HepG2 (cell line): ENCODE results near the gene STH. TPM values are rescaled to one million over a fixed set of nuclear protein-coding genes. Genes with fewer than 3 reads are reported as not detected.

Experiments
- ATAC-seq: fragments of 200-7000 bp; cut with Tn5 transposase; 3 replicates; pipeline ENCODE4 v1.9.1; 2020; ENCODE audit warnings: mild to moderate bottlenecking, moderate library complexity
- BruUV-seq: library from RNA; stranded (reverse); fragments of 400-500 nt; replicated peaks from 2 replicates; lab custom pipeline; 2021; lab: Mats Ljungman, UMichigan
- CTCF ChIA-PET: fragments of 300-600 bp; formaldehyde crosslinking; extraction: SDS; loops from one replicate; lab custom pipeline; 2021; ENCODE audit warnings: low total read pairs, inconsistent platforms, low intra/inter-chr PET ratio; lab: Yijun Ruan, JAX
- POLR2A ChIA-PET: fragments of 350-600 bp; sonication (Branson Sonifier 250); formaldehyde crosslinking; loops from one replicate; lab custom pipeline; 2020; ENCODE audit warnings: antibody characterized with exemption, inconsistent platforms; lab: Yijun Ruan, JAX
- DNase-seq: peaks from one replicate; pipeline ENCODE4 v3.0.0-alpha.2; 2015; ENCODE audit warnings: low spot score
- FAIRE-seq: peaks from 3 replicates; lab custom pipeline; 2011; peaks lifted over from hg19 to GRCh38; lab: Jason Lieb, UNC
- H2AFZ ChIP-seq: one replicate; pipeline ENCODE4 v1.6.1; 2011; ENCODE audit warnings: low read length, inconsistent platforms
- H3K27ac ChIP-seq: fragments of 300-600 bp; 3 replicates; pipeline ENCODE4 v1.8.0; 2011; ENCODE audit warnings: mixed run types, mild to moderate bottlenecking, mixed read lengths, low read length, inconsistent platforms; ENCODE audit not compliant: insufficient read depth; ENCODE audit errors: extremely low read length
- H3K27me3 ChIP-seq, 2 experiments: fragments of 200-600 bp in 1 of 2; 2 replicates in 1 of 2; 3 replicates in 1 of 2; pipeline versions ENCODE4 v1.6.0 to v1.8.0; 2011; ENCODE audit warnings: low read length in 2 of 2, mild to moderate bottlenecking in 2 of 2, moderate library complexity in 2 of 2, inconsistent platforms in 1 of 2; ENCODE audit not compliant: insufficient read depth in 2 of 2, control insufficient read depth in 1 of 2
- H3K36me3 ChIP-seq, 2 experiments: fragments of 200-600 bp in 1 of 2; replicated peaks in 1 of 2; 2 replicates in 1 of 2; 3 replicates in 1 of 2; pipeline versions ENCODE4 v1.5.1 to v1.8.0; 2011; ENCODE audit warnings: low read length in 2 of 2, inconsistent platforms in 1 of 2; ENCODE audit not compliant: insufficient read depth in 2 of 2, control insufficient read depth in 1 of 2
- H3K4me1 ChIP-seq: 2 replicates; pipeline ENCODE4 v1.5.1; 2012; ENCODE audit warnings: low read length, inconsistent platforms; ENCODE audit not compliant: insufficient read depth
- H3K4me2 ChIP-seq: 2 replicates; pipeline ENCODE4 v1.6.0; 2011; ENCODE audit warnings: low read depth, low read length, inconsistent platforms
- H3K4me3 ChIP-seq, 3 experiments: fragments of 200-600 bp in 1 of 3; sonication (generic), shearing (Covaris generic) in 1 of 3; replicated peaks in 1 of 3; 2 replicates each; pipeline ENCODE4 v1.5.1; 2011 to 2016; ENCODE audit warnings: low read length in 3 of 3, inconsistent platforms in 2 of 3, low read depth in 2 of 3, mild to moderate bottlenecking in 2 of 3, control low read depth in 1 of 3, mixed read lengths in 1 of 3; ENCODE audit not compliant: insufficient read depth in 1 of 3
- H3K79me2 ChIP-seq: one replicate; pipeline ENCODE4 v1.6.1; 2011; ENCODE audit warnings: low read length, inconsistent platforms; ENCODE audit not compliant: insufficient read depth
- H3K9ac ChIP-seq: 2 replicates; pipeline ENCODE4 v1.6.0; 2011; ENCODE audit warnings: mild to moderate bottlenecking, low read depth, low read length, inconsistent platforms; ENCODE audit not compliant: insufficient read depth
- H3K9me3 ChIP-seq: 2 replicates; pipeline ENCODE4 v1.5.1; 2012; ENCODE audit warnings: mild to moderate bottlenecking, low read length
- H4K20me1 ChIP-seq: 2 replicates; pipeline ENCODE4 v1.6.0; 2011; ENCODE audit warnings: inconsistent platforms, mild to moderate bottlenecking, low read length, moderate library complexity; ENCODE audit not compliant: insufficient read depth
- ARID2 ChIP-seq: sonication (generic); formaldehyde crosslinking; IDR thresholded peaks from 2 replicates; pipeline ENCODE4 v1.8.1; 2022; ENCODE audit warnings: mild to moderate bottlenecking, missing genetic modification reagents, borderline replicate concordance
- ATRX ChIP-seq: sonication (generic); formaldehyde crosslinking; IDR thresholded peaks from 2 replicates; pipeline ENCODE4 v1.4.0; 2020; ENCODE audit warnings: missing genetic modification reagents, borderline replicate concordance
- BORCS8-MEF2B ChIP-seq: sonication (generic); formaldehyde crosslinking; IDR thresholded peaks from 2 replicates; pipeline ENCODE4 v1.8.0; 2022; ENCODE audit warnings: mild to moderate bottlenecking, missing genetic modification reagents
- CCDC6 ChIP-seq: sonication (generic); formaldehyde crosslinking; IDR thresholded peaks from 2 replicates; pipeline ENCODE4 v1.8.1; 2022; ENCODE audit warnings: mild to moderate bottlenecking, missing genetic modification reagents, moderate library complexity
- CENPBD1 ChIP-seq: sonication (generic); formaldehyde crosslinking; IDR thresholded peaks from 2 replicates; pipeline ENCODE4 v1.8.0; 2022; ENCODE audit warnings: missing genetic modification reagents, low read depth, mild to moderate bottlenecking, borderline replicate concordance
- FLYWCH1 ChIP-seq: sonication (generic); formaldehyde crosslinking; IDR thresholded peaks from 2 replicates; pipeline ENCODE4 v1.8.1; 2023; ENCODE audit warnings: mild to moderate bottlenecking, missing genetic modification reagents
- FOXC1 ChIP-seq: sonication (generic); formaldehyde crosslinking; IDR thresholded peaks from 2 replicates; pipeline ENCODE4 v1.8.0; 2022; ENCODE audit warnings: mild to moderate bottlenecking, missing genetic modification reagents, borderline replicate concordance
- GFI1 ChIP-seq: sonication (generic); formaldehyde crosslinking; IDR thresholded peaks from 2 replicates; pipeline ENCODE4 v1.5.0; 2020; ENCODE audit warnings: missing genetic modification reagents, mild to moderate bottlenecking, borderline replicate concordance
- SNAPC2 ChIP-seq: sonication (generic); formaldehyde crosslinking; IDR thresholded peaks from 2 replicates; pipeline ENCODE4 v1.8.1; 2022; ENCODE audit warnings: mild to moderate bottlenecking, missing genetic modification reagents
- ZBTB14 ChIP-seq: sonication (generic); formaldehyde crosslinking; IDR thresholded peaks from 2 replicates; pipeline ENCODE4 v1.4.0; 2020; ENCODE audit warnings: missing genetic modification reagents
- ZBTB2 ChIP-seq: sonication (generic); formaldehyde crosslinking; IDR thresholded peaks from 2 replicates; pipeline ENCODE4 v1.8.0; 2022; ENCODE audit warnings: low read depth, missing genetic modification reagents
- ZKSCAN8 ChIP-seq: IDR thresholded peaks from 2 replicates; pipeline ENCODE4 v1.6.1; 2016; ENCODE audit warnings: borderline replicate concordance, missing genetic modification reagents, missing compliant biosample characterization
- ZNF788 ChIP-seq: sonication (generic); formaldehyde crosslinking; IDR thresholded peaks from 2 replicates; pipeline ENCODE4 v1.5.0; 2020; ENCODE audit warnings: mild to moderate bottlenecking, missing genetic modification reagents, borderline replicate concordance
- ZNF883 ChIP-seq: sonication (generic); formaldehyde crosslinking; IDR thresholded peaks from 2 replicates; pipeline ENCODE4 v1.5.1; 2020; ENCODE audit warnings: mild to moderate bottlenecking, missing genetic modification reagents; ENCODE audit errors: not compliant biosample characterization
- WGBS: methylation state at CpG from one replicate; pipeline ENCODE4 v1.1.6; 2017; ENCODE audit warnings: low lambda C conversion rate; 5-methylcytosine and 5-hydroxymethylcytosine counted together
- in situ Hi-C: cut with HindIII; loops from 2 replicates; pipeline ENCODE4 v1.10.0; 2017; ENCODE audit warnings: low pct_unique_long_range_greater_than_20kb; ENCODE audit not compliant: extremely low pct_ligation_motif_present
- intact Hi-C: fragments of 100-400 bp; cut with micrococcal nuclease; formaldehyde crosslinking; loops from one replicate; pipeline ENCODE4 v1.10.0; 2022; ENCODE audit not compliant: unreplicated experiment
- polyA plus RNA-seq, 8 experiments: library from polyadenylated mRNA; depleted of rRNA in 3 of 8; stranded (reverse) in 7 of 8; unstranded in 1 of 8; fragments of >200 nt; fragmentation: Illumina TruSeq in 4 of 8; extraction: Trizol in 4 of 8; gene quantifications; 2 replicates each; pipeline versions ENCODE4 v1.2.1 to v1.2.3, GENCODE V29; 2011 to 2016; ENCODE audit warnings: low read depth in 4 of 8, missing spikeins in 1 of 8, mixed read lengths in 1 of 8; ENCODE audit not compliant: insufficient read depth in 1 of 8
- total RNA-seq, 5 experiments: library from RNA; depleted of rRNA; stranded (reverse); fragments of >200 nt; fragmentation: Illumina TruSeq; extraction: Trizol; gene quantifications; 2 replicates each; pipeline ENCODE4 v1.2.3, GENCODE V29; 2016; ENCODE audit warnings: low read depth in 1 of 5
- TF ChIP-seq, protein P1 (sequence below): sonication (generic); formaldehyde crosslinking; IDR thresholded peaks from 2 replicates; pipeline ENCODE4 v1.9.0; 2022; ENCODE audit warnings: low read depth, missing genetic modification reagents
- TF ChIP-seq, protein P2 (sequence below): sonication (generic); formaldehyde crosslinking; IDR thresholded peaks from 2 replicates; pipeline ENCODE4 v1.4.0; 2020; ENCODE audit warnings: missing genetic modification reagents
- TF ChIP-seq, protein P3 (sequence below): IDR thresholded peaks from 2 replicates; pipeline ENCODE4 v1.6.1; 2016; ENCODE audit warnings: mild to moderate bottlenecking

STH gene
- total and polyA plus RNA-seq, 2 of the 13 experiments (the other 11 are each of a cell fraction or from before 2014, with no cell fraction given) = not detected

- no peak for DNase-seq
- FAIRE-seq = no peak
- POLR2A ChIA-PET = no interaction called here
- TF ChIP-seq FOXC1 (CRISPR knock-in tag) = no peak
- TF ChIP-seq, protein P1, sequence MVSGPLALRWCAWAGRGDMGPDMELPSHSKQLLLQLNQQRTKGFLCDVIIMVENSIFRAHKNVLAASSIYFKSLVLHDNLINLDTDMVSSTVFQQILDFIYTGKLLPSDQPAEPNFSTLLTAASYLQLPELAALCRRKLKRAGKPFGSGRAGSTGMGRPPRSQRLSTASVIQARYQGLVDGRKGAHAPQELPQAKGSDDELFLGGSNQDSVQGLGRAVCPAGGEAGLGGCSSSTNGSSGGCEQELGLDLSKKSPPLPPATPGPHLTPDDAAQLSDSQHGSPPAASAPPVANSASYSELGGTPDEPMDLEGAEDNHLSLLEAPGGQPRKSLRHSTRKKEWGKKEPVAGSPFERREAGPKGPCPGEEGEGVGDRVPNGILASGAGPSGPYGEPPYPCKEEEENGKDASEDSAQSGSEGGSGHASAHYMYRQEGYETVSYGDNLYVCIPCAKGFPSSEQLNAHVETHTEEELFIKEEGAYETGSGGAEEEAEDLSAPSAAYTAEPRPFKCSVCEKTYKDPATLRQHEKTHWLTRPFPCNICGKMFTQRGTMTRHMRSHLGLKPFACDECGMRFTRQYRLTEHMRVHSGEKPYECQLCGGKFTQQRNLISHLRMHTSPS (CRISPR knock-in tag) = no peak
- TF ChIP-seq, protein P2, sequence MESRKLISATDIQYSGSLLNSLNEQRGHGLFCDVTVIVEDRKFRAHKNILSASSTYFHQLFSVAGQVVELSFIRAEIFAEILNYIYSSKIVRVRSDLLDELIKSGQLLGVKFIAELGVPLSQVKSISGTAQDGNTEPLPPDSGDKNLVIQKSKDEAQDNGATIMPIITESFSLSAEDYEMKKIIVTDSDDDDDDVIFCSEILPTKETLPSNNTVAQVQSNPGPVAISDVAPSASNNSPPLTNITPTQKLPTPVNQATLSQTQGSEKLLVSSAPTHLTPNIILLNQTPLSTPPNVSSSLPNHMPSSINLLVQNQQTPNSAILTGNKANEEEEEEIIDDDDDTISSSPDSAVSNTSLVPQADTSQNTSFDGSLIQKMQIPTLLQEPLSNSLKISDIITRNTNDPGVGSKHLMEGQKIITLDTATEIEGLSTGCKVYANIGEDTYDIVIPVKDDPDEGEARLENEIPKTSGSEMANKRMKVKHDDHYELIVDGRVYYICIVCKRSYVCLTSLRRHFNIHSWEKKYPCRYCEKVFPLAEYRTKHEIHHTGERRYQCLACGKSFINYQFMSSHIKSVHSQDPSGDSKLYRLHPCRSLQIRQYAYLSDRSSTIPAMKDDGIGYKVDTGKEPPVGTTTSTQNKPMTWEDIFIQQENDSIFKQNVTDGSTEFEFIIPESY (CRISPR knock-in tag) = no peak
- no peak for TF ChIP-seq ZBTB2 (CRISPR knock-in tag)
- no peak for TF ChIP-seq ZNF788 (CRISPR knock-in tag)
- no peak for TF ChIP-seq ZKSCAN8 (CRISPR knock-in tag)
- no peak for TF ChIP-seq CCDC6 (CRISPR knock-in tag)
- TF ChIP-seq BORCS8-MEF2B (CRISPR knock-in tag) = no peak
- no peak for TF ChIP-seq ZNF883 (CRISPR knock-in tag)
- no peak for TF ChIP-seq FLYWCH1
- TF ChIP-seq ATRX (CRISPR knock-in tag) = no peak
- TF ChIP-seq, protein P3, sequence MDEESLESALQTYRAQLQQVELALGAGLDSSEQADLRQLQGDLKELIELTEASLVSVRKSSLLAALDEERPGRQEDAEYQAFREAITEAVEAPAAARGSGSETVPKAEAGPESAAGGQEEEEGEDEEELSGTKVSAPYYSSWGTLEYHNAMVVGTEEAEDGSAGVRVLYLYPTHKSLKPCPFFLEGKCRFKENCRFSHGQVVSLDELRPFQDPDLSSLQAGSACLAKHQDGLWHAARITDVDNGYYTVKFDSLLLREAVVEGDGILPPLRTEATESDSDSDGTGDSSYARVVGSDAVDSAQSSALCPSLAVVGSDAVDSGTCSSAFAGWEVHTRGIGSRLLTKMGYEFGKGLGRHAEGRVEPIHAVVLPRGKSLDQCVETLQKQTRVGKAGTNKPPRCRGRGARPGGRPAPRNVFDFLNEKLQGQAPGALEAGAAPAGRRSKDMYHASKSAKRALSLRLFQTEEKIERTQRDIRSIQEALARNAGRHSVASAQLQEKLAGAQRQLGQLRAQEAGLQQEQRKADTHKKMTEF (CRISPR knock-in tag) = no peak
- TF ChIP-seq GFI1 (CRISPR knock-in tag) = no peak
- no peak for TF ChIP-seq CENPBD1 (CRISPR knock-in tag)
- TF ChIP-seq ZBTB14 (CRISPR knock-in tag) = no peak
- no peak for TF ChIP-seq ARID2 (CRISPR knock-in tag)
- no peak for TF ChIP-seq SNAPC2
Observed at GRCh38 chr17:45963889-45964288, 35.2 kb upstream of the STH start.

More at GRCh38 chr17:45963889-45964288, 35.2 kb upstream of the STH start:
- BruUV-seq = no TSS peak
- Histone ChIP-seq H4K20me1 (no peaks in the 10 kb centered on the region), H3K79me2 (no peaks in the 10 kb centered on the region), H3K4me1 (no peaks in the 10 kb centered on the region), H3K9ac (no peak overlapping the region), H3K4me3 (no peak overlapping the region), H3K9me3 (no peaks in the 10 kb centered on the region), H3K27me3 (peaks cover 0 to 2% of the 10 kb centered on the region in 2 experiments; a peak in 1 of 5 replicates), H3K27ac (no peak overlapping the region), H2AFZ (no peak overlapping the region), H3K4me2 (no peak overlapping the region), H3K36me3 (no peaks in the 10 kb centered on the region)
- CTCF ChIA-PET = no interaction called here
- intact Hi-C loops = no loop called here
- 63% methylated on average over 5 of the region's 5 CpGs for WGBS
- ATAC-seq = no peak
- in situ Hi-C loops = no loop called here
